ENCODE measurements around the gene MRPL9.
"Not testable (repeated sequence)": the region's sequence is repeated elsewhere in the genome, so short reads cannot be mapped to it uniquely, and the experiment has no call there.

MRPL9 gene

DNA sequence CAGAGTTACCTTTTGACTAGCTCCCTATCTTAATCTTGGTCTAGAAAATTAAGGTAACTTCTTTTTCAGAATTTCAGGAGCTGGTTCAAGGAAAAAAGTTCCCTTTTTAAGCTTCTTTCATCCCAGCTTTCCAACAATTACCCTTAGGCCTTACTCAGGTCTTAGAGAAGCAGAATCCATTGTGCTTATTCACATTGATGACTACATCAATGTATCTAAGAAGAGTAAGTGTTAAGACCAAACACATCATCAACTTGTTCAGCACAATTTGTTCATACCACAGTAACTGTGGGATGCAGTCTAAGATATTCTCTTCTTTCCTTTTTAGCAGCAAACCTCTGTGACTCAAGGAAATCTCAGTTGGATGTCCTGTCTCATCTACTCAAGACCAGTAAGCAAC is 4.1 kb downstream of the MRPL9 start:
- H3K4me3 ChIP-seq (replicated peaks in 1 of 2; ENCODE audit: low read depth in 2 of 2, low read length in 2 of 2): no peak overlapping the region
- peak in 1 of 2 donors; percentile 10 for DNase-seq (ENCODE audit: low read depth in 2 of 2)
- TF ChIP-seq, protein P1, sequence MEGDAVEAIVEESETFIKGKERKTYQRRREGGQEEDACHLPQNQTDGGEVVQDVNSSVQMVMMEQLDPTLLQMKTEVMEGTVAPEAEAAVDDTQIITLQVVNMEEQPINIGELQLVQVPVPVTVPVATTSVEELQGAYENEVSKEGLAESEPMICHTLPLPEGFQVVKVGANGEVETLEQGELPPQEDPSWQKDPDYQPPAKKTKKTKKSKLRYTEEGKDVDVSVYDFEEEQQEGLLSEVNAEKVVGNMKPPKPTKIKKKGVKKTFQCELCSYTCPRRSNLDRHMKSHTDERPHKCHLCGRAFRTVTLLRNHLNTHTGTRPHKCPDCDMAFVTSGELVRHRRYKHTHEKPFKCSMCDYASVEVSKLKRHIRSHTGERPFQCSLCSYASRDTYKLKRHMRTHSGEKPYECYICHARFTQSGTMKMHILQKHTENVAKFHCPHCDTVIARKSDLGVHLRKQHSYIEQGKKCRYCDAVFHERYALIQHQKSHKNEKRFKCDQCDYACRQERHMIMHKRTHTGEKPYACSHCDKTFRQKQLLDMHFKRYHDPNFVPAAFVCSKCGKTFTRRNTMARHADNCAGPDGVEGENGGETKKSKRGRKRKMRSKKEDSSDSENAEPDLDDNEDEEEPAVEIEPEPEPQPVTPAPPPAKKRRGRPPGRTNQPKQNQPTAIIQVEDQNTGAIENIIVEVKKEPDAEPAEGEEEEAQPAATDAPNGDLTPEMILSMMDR (IDR thresholded peaks at IDR 0.05; ENCODE audit: low read depth, low read length): no peak

DNA sequence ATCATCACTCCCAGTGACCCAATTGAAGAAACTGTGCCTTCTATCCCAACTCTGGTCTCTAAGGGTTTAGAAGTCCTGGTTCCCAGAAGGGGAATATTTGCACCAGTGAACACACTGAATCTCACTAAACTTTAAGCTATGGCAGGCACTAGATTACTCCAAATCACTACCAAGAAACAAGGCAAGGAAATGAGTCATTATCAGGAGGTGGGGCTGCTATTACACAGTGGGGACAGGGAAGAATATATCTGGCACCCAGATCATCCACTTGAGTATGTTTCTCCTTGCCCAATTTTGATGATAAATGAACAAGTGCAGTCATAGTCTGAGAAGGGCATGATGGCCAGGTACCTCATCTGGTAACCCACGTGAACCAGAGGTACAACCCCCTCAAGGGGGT is 7.0 kb downstream of the MRPL9 start:
- H3K4me3 ChIP-seq (replicated peaks in 1 of 2; ENCODE audit: low read depth in 2 of 2, low read length in 2 of 2): no peak overlapping the region
- peak; percentile 24 to 55 for DNase-seq (ENCODE audit: low read depth in 2 of 2)
- TF ChIP-seq, protein P1 (IDR thresholded peaks at IDR 0.05; ENCODE audit: low read depth, low read length): no peak

DNA sequence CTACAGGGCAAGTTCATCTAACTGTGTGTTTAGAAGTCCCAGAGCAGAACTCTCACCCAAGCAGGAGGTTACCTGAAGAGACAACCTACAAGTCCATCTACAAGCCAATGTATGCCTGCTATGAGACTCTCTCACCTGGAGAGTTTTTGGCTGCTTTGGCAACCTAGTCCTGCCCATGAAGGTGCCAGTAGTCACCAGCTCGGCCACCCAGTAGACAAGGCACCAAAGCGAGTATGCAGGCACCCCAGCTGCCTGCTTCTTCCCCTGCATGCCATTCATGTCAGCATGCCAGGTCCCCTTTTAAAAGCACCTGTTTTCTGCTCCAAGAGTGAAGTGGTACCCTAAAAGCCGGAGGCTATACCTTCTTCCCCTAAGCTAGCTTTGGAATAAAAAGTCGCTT is 21.8 kb downstream of the MRPL9 start:
- TF ChIP-seq, protein P1 (IDR thresholded peaks at IDR 0.05; ENCODE audit: low read depth, low read length): no peak
- DNase-seq (ENCODE audit: low read depth in 2 of 2): no peak
- H3K4me3 ChIP-seq (replicated peaks in 1 of 2; ENCODE audit: low read depth in 2 of 2, low read length in 2 of 2): no peak overlapping the region

DNA sequence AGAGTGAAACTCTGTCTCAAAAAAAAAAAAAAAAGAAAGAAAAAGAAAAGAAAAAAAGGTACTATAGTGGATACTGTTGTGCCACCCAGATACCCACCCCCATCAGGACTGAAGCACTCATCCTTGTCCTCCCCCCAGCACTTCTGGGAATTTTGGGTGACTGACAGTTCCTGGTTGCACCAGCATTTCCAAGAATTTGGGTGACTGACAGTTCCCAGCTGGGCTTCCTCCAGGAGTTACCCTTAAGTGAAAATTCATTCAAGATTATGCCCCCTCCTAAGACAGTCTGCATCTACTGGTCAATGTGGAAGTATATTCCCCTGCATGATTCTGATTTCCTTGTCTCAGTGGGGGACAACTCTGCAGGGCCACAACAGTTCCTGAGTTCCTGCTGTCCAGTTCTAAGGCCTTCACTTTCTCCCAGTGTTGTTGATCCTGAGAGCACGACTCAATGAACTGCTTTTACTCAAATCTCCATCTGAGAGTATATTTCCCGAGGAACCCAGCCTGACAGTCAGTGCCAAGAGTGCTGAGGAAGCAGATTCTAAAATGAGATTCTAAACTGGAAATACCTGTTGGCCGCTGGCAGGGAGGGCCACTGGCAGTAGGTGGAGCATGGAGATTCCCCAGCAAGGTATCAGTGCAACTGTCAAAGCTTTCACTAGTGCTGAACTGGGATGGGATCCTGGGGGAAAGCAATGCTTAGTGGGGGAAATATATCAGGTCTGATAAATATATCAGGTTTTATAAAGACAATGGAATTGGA is 23.5 kb downstream of the MRPL9 start:
- DNase-seq (ENCODE audit: low read depth in 2 of 2): no peak
- TF ChIP-seq, protein P1 (IDR thresholded peaks at IDR 0.05; ENCODE audit: low read depth, low read length): no peak
- no peak overlapping the region for H3K4me3 ChIP-seq (replicated peaks in 1 of 2; ENCODE audit: low read depth in 2 of 2, low read length in 2 of 2)

DNA sequence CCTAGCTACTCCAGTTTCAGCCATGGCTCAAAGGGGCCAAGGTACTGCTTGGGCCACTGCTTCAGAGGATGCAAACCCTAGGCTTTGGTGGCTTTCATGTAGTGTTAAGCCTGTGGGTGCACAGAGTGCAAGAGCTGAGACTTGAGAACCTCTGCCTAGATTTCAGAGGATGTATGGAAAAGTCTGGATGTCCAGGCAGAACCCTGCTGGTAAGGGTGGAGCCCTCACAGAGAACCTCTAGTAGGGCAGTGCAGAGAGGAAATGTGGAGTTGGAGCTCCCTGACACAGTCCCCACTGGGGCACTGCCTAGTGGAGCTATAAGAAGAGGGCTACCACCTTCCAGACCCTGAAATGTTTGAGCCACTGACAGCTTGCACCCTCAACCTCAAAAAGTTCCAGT is 25.8 kb downstream of the MRPL9 start:
- no peak for DNase-seq (ENCODE audit: low read depth in 2 of 2)
- TF ChIP-seq, protein P1 (IDR thresholded peaks at IDR 0.05; ENCODE audit: low read depth, low read length): no peak
- H3K4me3 ChIP-seq (replicated peaks in 1 of 2; ENCODE audit: low read depth in 2 of 2, low read length in 2 of 2): no peak overlapping the region

DNA sequence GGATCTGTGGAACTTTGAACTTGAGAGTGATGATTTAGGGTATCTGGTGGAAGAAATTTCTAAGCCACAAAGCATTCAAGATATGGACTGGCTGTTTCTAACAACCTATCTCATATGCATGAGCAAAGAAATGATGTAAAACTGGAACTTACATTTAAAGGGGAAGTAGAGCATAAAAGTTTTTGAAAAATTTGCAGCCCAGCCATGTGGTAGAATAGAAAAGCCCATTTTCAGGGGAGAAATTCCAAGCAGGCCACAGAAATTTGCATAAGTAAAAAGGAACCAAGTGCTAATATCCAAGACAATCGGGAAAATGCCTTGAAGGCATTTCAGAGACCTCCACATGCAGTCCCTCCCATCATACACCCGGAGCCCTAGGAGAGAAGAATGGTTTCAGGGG is 26.3 kb downstream of the MRPL9 start:
- no peak for DNase-seq (ENCODE audit: low read depth in 2 of 2)
- TF ChIP-seq, protein P1 (IDR thresholded peaks at IDR 0.05; ENCODE audit: low read depth, low read length): no peak

DNA sequence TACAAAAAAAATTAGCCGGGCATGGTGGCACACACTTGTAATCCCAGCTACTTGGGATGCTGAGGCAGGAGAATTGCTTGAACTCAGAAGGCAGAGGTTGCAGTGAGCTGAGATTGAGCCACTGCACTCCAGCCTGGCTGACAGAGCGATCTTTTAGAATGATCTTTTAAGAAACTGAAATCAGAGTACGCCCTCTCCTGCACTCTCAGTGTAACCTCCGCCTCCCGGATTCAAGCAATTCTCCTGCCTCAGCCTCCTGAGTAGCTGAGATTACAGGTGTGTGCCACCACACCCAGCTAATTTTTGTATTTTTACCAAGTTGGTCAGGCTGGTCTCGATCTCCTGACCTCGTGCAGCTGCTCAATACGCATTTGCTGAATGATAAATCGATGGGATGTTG is 29.3 kb downstream of the MRPL9 start:
- H3K4me3 ChIP-seq (replicated peaks in 1 of 2; ENCODE audit: low read depth in 2 of 2, low read length in 2 of 2); DNase-seq (ENCODE audit: low read depth in 2 of 2): not testable (repeated sequence)

More for the DNA sequence above, 26.3 kb downstream of the MRPL9 start:
- H3K4me3 ChIP-seq (replicated peaks in 1 of 2; ENCODE audit: low read depth in 2 of 2, low read length in 2 of 2): no peak overlapping the region

Data from cardiac fibroblast (primary cell).